CD4-positive, alpha-beta T cell treated with Interleukin-6 at 100 ng/mL for 8 hours (primary cell): ENCODE data around the gene SP1.
"Not testable (repeated sequence)": the region's sequence is repeated elsewhere in the genome, so short reads cannot be mapped to it uniquely, and the experiment has no call there.

Experiments
- DNase-seq: peaks from one replicate; pipeline ENCODE4 v3.0.0-alpha.2; 2020; ENCODE audit warnings: mixed read lengths, low spot score

Gene SP1

DNA sequence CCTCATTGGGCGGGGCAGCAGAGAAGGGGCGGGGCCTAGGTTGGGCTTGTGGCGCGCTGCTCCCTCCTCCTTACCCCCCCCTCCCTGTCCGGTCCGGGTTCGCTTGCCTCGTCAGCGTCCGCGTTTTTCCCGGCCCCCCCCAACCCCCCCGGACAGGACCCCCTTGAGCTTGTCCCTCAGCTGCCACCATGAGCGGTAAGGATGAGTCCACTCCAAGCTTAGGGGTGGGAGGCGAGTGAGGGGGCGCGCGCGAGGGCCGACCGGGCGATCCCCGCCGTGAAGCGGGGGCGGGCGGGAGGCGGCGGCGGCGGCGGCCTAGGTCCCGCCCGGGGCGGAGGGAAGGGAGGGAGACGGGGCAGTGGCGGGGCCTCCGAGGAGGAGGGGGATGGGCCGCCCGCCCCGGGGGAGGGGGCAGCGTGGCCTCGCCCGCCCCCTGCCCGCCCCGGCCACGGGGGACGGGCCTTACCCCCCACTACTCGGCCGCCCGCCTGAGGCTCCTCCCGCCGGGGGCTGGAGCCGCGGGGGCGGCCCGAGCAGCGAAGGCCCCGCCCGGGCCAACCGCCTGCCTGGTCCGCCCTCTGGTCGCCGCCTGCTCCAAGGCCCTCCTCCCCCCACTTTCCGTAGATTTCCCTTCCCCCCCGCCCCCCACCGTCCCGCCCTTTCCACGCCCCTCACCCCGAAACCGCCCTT is at the start of gene SP1:
TSS of gene SP1 (plus strand) at position 73 of the 690 bp plus-strand sequence. CDS start at position 189, 116 bp downstream.
- DNase-seq, result peak; percentile 92

DNA sequence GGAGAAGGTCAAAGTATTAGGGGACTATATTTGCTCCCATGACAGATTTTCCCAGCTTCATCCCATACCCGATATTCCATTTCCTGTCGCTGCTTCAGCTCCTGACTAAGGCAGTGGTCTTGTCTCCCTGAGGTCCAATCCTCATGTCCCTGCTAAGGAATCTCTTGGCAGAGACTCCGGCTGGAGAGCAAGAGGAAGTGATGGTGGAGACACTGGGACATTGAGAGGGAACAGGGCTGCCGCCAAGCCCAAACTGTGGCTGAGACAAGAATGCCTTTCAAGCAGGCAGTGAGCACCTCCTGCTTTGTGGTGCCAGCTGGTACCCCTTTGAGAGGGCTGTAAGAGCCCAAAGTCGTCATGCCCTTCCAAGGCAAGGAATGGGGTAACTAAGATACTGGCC is 49.3 kb upstream of the SP1 start:
- DNase-seq, result no peak

DNA sequence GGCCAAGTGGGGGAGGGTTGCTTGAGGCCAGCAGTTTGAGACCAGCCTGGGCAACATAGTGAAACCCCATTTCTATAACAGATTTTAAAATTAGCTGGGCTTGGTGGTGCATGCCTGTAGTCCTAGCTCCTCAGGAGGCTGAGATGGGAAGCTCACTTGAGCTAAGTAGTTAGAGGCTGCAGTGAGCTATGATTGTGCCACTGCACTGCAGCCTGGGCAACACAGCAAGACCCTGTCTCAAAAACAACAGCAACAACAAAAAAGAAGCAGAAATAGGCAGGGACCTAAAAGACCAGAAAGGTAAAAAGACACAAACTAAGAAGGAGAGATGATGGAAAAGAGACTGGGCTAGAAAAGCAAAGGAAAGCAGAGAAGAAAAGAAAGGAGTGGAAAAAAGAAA is 47.6 kb upstream of the SP1 start:
- not testable (repeated sequence) for DNase-seq

DNA sequence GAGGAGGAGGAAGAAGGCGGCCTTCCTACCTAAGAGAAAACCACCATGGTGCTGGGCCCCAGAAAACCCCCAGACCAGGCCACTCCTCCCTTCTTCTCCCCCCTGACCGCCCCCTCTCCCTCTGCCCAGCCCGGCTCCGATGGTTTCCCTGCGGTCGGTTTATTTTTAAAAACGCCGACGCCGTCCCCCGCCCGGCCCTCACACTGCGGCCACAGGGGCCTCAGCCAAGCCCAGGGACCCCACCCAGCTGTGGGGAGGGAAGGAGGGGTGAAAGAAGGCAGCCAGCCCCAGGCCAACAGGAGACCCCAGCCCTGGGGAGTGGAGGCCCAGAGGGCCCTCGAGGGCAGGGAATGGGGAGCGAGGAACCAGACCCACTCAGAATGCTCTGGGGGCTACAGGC is 47.2 kb upstream of the SP1 start:
- no peak for DNase-seq

DNA sequence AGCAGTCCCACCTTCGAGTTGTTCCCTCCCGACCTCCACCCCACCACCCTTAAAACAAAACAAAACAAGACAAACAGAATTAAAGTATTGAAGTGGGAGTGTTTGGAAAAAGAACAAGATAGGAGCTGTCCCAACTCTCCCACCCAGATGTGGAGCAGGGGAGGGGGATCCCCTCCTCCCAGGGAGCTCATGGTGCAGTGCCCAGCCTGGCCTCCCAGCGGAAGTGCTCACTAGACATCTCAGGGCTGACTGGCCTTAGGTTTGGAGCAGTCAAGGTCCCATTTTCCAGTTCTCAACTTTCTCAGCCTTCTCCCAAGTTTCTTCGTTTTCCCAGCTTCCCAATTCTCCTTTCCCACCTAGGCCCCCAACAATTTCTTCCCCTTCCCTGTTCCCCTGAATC is 46.7 kb upstream of the SP1 start:
- DNase-seq, result no peak

DNA sequence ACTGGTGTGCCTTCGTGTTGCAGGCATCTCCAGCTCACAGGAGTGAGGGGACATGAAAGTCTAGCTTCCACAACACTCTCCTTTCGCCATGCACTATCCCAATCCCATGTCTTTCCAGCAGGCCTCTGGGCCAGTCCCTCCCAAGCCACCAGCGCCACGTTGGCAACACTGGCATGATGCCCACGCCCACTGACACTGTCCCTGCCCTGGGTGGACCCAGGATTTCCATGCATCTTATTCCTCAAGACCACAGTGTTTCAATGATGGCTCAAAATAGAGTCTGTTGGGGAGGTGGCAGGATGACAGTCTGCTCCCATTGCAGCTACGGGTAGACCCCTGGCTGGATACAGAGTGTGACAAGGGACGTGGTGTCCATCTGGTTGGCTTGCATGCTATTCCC is 46.1 kb upstream of the SP1 start:
- DNase-seq, result no peak

DNA sequence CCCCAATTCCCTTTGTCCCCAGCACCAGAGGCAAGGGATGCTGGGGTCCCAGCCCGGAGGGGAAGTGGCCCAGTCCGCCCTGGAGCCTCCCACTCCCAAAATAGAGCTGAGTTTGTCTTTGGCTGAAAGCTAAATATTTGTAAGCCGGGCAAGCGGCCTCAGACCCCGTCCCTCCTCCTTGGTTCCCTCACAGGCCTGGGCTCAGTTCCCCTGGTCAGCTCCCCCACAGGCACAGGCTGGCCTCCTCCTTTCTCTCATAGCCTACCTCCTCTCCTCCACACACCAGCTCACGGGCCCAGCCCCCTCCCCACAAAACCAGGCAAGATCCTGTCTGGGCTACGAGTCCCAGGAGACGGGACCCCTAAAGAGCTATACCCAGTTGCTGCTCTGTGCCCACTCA is 45.2 kb upstream of the SP1 start:
- no peak for DNase-seq

DNA sequence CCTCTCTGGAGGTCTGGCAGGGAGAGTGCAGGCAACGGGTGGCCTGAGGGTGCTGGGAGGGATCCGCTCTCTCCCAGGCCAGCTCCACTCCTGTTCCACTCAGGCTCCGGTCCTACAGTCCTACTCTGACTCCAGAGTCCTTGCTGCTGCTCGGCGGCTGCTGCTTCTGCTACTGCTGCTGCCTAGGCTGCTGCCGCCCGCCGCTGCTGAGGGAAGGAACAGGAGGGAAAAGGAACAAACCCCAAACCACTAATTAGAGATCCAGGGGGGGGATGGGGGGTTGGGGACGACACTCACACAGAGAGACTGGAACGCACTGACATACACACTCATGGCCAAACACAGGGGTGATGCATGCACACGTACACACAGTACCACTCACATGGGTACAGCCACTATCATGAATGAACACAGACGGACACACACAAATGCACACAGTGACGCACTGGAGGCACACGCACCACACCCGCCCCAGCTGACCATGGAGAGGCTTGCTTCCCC is 43.7 kb upstream of the SP1 start, which contains the start of gene SP7:
TSS of gene SP7 (minus strand) at position 174 of the 501 bp plus-strand sequence. CDS start 708 bp downstream, outside the sequence.
- DNase-seq, result no peak

DNA sequence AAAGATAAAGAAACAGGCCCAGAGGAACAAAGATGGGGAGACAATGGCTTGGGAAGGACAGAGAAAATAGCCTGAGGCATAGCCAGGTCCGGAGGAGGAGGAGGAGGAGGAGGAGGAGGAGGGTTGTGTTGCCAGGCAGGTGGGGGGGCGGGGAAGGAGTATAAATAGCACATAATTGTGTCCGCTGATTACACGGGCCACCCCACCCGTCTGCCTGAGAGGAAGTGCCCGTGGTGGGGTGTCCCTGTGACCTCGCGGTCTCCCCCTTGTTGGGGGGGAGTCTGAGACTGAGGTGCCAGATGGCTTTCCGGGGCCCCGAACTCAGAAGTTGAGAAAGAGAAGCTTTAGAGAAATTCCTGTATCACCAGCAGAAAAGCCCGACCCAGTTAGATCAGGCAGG is 42.0 kb upstream of the SP1 start:
- DNase-seq, result no peak

DNA sequence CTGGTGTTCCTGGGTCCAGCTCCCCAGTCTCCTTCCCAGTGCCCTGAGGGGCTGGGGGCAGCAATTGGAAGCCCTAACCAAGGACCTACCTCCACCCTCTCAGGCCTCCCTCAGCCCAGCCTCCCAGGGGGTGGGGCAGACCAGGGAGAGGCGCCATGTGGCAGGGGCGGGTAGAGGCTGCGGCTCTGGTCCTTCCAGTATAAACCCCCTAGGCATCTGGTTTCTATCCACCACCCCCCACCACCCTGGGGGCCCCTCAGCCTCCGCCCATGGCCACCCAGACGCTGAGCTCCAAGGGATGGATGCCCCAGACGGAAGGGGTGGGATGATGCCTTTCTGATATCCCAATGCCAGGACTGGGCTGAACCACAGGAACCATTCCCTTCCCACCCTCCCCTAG is 41.1 kb upstream of the SP1 start:
- no peak for DNase-seq

DNA sequence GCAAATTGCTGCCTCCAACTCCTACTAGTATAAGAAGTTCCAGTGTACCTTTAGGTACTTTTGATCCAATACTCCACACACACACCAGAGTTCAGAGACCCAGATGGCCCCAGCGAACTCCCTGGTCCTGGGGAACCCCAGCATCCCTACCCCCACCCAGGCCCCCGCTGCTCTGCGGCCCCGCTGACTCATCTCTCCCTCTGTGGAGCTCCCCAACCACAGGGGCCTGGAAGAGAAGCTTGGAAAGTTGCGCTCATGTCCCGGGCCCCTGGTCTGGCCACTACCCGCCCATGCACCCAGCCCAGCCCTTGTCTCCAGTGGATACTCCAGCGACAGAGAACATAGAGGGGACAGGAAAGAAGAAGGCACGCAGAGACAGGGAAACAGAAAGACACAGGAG is 39.6 kb upstream of the SP1 start:
- DNase-seq, result no peak

DNA sequence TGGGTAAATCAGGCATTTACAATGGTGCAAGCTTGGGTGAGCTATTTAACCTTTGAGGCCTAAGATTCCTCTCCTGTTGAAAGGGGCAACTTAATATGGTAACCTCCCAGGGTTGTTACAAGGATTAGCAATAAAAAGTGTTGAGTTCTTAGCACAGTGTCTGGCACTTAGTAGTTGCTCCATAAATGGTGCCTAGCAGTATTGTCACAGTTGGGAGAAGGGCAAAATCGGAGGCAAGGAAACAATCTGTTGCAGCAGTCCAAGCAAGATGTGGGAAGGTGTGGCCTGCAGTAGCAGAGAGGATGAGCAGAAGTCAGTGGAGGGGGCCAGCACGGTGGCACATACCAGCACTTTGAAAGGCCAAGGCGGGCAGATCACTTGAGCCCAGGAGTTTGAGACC is 36.5 kb upstream of the SP1 start:
- no peak for DNase-seq

DNA sequence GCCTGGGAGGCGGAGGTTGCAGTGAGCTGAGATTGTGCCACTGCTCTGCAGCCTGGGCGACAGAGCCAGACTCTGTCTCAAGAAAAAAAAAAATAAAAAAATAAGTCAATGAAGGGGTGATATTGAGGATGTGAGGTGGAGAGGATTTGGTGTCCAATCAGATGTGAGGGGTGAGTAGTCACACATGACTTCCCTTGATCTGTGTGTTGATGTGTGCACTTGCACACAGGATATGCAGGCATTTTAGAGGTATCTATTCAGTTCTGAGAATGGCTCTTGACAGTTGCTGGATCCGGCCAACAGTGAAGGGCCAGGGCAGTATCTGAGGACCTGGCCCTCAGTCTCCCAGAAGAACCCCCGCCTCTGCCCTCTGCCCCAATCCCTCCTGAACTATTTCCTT is 36.0 kb upstream of the SP1 start:
- DNase-seq, result no peak

DNA sequence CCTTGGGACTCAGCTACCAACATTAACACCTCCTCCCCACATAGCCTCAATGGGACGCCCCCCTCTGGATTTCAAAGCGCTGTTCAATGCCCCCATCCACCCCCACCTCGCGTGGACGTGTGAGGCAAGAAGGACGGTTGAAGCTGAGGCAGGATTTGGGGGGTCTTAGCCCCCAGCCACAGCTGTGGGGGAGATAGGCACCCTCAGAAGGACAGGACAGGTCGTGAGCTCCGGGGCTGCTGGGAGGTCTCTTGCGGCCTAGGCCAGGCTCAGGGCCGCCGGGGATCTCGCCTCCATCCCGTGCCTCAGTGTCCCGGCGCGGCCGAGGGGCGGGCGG is 35.5 kb upstream of the SP1 start:
- no peak for DNase-seq

DNA sequence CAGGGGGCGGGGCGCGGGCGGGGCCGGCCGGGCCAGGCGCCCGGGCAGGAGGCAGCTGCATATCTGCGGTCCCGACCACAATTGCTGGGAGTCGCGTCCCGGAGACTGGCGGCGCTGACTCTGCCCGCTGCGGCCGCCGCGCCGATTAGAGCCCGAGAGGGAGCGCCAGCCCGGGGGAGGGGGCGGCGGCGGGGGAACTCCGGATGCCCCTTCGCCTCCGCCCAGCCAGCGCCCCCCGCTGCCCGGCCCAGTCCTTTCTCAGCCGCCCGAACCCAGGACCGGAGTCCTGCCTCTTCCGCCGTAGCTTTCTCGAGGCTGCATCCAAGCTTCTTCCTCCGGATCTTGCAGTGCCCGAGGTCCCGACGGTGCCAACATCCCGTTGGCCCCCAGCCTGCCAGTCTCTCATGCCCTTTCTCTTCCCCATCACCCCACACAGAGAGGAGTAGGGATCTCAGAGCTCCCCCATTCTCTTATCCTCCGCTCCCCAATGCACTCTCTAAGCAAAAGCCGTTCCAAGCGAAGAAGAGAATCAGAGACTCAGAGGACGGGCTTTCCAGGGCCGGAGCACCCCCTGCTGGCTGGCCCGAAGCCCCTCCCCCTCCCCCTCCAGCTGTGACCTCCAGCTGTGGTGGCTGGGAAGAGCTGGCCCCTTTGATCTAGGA is 35.0 kb upstream of the SP1 start:
- peak; percentile 70 for DNase-seq

DNA sequence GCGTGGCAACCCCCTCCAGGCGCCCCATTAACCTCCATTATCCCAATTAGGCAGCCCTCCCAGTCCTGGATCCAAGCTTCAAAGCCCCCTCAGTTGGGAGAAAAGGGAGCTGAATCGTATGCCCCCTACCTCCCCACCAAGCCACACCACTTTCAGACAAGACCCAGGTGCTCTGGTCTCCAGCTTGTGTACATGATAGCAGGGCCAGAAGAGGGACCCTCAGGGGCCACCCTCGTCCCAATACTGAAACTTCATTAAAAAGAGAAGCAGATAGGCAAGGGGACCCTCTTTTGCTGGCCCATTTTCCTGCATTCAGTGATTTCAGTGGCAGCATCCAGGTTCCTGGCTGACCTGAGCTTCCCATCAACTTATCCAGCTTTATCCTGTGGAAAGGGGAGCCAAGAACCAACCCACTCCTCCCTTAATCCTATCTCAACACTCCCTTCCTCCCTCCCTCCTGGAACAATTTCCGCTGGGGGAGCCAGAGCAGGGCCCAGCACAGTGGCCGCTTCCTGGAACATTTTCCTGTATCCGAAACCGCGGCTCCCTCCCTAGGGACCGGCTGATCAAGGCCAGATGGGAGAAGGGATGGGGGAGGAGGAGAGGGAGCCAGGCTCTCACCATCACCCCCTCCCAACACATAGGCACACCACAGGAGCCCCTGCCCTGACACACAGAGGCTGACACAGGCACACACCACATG is 34.3 kb upstream of the SP1 start:
- DNase-seq, result no peak

DNA sequence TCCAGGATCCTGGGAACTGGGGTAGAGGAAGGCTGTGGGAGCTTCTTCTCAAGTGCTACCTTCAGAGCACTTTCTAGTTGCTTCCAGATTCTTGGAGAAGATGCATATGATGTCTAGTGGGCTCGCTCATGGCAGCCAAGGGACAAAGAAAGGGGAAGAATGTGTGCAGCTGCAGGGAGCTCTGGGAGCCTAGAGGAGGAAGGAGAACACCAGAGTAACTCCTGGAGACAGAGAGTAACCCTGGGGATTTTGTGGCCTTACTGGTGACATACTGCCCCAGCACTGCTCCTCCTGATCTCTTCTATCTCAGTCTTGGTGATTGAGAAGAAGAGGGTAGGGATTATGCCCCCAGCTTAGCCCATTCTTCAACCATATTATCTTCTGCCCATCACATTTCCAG is 33.5 kb upstream of the SP1 start:
- no peak for DNase-seq

DNA sequence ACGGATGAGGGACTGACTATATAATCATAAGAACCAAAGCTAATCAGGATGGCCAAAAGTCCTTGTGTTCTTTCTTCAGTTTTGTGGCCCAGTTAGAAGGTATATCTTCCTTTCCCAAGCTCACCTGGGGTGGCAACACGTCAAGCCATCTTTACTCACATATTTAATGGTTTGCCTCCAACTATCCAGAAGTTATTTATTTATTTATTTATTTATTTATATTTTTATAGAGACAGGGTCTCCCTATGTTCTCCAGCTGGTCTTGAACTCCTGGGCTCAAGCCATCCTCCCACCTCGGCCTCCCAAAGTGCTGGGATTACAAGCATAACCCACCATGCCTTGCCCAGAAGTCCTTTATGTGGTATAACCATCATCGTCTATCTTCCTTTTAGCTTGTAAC is 32.1 kb upstream of the SP1 start:
- DNase-seq, result no peak

DNA sequence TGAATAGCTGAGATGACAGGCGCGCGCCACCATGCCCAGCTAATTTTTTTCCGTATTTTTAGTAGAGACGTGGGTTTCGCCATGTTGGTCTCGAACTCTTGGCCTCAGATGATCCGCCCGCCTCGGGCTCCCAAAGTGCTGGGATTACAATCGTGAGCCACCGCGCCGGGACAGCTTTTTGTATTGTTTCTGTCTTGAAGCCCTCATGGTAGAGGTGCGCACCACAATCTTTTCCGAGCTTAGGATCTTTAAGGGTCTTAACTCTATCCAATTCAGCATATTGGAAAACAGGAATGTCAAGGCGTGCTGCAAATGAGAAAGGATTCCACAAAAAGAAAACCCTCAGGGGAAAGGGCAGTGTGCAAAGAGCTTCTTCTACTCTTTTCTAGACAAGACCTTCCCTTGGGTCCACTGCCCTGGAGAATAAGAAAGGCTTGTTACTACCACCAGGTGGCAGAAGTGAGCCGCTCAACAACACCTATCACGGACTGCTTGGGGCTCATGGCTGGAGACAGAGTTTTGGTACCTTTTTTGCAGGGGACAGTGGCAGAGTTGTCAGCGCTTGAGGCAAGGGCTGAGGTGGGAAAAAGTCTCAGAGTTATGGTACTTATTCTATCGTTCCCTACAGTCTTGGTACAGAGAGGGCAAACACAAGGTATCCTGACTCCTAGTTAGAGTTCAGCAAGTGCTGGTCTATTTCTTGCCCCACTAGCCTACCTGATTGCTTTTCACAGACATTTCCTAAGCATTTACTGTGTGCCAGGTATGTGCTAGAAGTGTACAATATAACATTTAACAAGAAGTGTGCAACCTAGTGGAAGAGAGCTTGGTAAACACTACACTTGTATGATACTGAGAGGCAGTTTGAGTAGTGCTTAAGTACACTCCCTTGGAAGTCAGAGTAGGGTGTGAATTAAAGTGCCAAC is 27.4 kb upstream of the SP1 start:
- peak; percentile 86 for DNase-seq

DNA sequence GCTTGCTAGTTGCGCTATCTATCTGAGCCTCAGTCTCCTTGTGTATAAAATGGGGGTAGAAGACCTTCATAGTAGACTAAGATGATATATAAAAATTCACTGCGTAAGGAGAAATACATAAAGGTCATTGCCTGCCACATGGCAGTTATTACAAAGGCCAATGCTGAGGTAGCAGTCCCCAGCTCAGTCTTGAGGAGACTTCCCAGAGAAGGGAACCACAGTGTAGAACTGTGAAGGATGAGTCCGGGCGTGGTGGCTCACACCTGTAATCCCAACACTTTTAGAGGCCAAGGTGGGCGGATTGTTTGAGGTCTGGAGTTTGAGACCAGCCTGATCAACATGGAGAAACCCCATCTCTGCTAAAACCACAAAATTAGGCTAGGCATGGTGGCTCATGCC is 26.7 kb upstream of the SP1 start:
- no peak for DNase-seq

DNA sequence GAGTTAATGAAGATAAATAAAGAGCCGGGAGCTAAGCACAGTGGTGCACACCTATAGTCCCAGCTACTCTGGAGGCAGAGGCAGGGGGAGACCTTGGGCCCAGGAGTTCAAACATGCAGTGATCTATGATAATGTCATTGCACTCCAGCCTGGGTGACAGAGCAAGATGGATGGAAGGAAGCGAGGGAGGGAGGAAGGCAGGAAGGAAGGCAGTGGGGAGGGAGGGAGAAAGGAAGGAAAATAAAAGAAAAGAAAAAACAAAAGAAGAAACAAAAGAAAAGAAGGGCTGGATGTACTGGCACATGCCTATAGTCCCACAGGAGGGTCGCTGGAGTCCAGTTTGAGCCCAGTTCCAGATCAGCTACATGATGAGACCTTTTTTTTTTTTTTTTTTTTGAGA is 24.9 kb upstream of the SP1 start:
- no peak for DNase-seq

DNA sequence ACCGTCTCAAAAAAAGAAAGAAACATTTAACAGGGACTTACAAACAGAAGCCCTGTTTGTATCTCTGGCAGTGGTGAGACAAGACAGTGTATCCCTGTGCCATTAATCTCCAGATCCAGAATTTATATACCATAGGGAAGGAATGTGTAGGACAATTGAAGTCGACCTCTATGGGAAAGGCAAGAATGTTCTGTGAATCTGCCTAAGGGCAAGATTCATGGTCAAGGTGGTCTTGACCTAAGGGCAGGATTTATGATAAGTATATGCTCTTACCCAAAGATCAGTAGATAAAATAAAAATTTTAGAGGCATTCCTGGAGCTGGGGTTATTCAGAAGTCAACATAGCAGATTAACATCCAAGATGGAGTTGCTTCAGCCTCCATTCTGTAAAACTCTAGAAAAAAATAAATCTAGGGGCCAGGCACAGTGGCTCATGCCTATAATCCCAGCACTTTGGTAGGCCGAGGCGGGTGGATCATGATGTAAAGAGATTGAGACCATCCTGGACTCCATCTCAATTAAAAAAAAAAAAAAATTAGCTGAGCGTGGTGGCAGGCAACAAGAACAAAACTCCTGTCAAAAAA is 21.0 kb upstream of the SP1 start:
- DNase-seq, result no peak
